Muscle layer of duodenum (tissue), 2 donors: ENCODE results near the gene DHX15.
"Not testable (repeated sequence)": the region's sequence is repeated elsewhere in the genome, so short reads cannot be mapped to it uniquely, and the experiment has no call there.

ENCODE experiments used
- H3K27ac ChIP-seq: one replicate; pipeline ENCODE4 v1.7.0; 2013; ENCODE audit warnings: mild to moderate bottlenecking, low read length
- H3K27me3 ChIP-seq: one replicate; pipeline ENCODE4 v1.7.0; 2013; ENCODE audit warnings: low read depth, mild to moderate bottlenecking, control low read depth, low read length
- H3K36me3 ChIP-seq, 2 donors: one replicate each; pipeline ENCODE4 v1.7.0; 2013; ENCODE audit warnings: low read length in 2 of 2, control low read depth in 1 of 2, mild to moderate bottlenecking in 1 of 2; ENCODE audit not compliant: insufficient read depth in 2 of 2, control insufficient read depth in 1 of 2
- H3K4me1 ChIP-seq, 2 donors: one replicate each; pipeline ENCODE4 v1.7.0; 2013; ENCODE audit warnings: low read length in 2 of 2, mild to moderate bottlenecking in 2 of 2, control low read depth in 1 of 2, moderate library complexity in 1 of 2; ENCODE audit not compliant: insufficient read depth in 2 of 2, control insufficient read depth in 1 of 2
- H3K4me3 ChIP-seq, 2 donors: one replicate each; pipeline ENCODE4 v1.7.0; 2013; ENCODE audit warnings: low read length in 2 of 2, low read depth in 1 of 2, mild to moderate bottlenecking in 1 of 2
- H3K9me3 ChIP-seq, 2 donors: one replicate each; pipeline ENCODE4 v1.7.0; 2013; ENCODE audit warnings: low read length in 2 of 2, control low read depth in 1 of 2, mild to moderate bottlenecking in 1 of 2; ENCODE audit not compliant: control insufficient read depth in 1 of 2
- donor health status: healthy.

DHX15 gene

GRCh38 chr4:24510091-24510490, 74.3 kb downstream of the DHX15 start:
- Histone ChIP-seq H3K27ac (no peak overlapping the region), H3K9me3 (no peaks in the 10 kb centered on the region), H3K4me1 (no peaks in the 10 kb centered on the region), H3K27me3 (no peaks in the 10 kb centered on the region), H3K4me3 (no peak overlapping the region), H3K36me3 (no peaks in the 10 kb centered on the region)

GRCh38 chr4:24508541-24508940, 75.8 kb downstream of the DHX15 start:
- Histone ChIP-seq H3K9me3 (no peaks in the 10 kb centered on the region), H3K27ac (no peak overlapping the region), H3K36me3 (no peaks in the 10 kb centered on the region), H3K4me1 (no peaks in the 10 kb centered on the region), H3K4me3 (no peak overlapping the region), H3K27me3 (no peaks in the 10 kb centered on the region)

- no peaks in the 10 kb centered on the region for H3K27me3 ChIP-seq
- no peak overlapping the region for H3K27ac ChIP-seq
- no peaks in the 10 kb centered on the region for H3K36me3 ChIP-seq
- no peak overlapping the region for H3K4me3 ChIP-seq
- no peaks in the 10 kb centered on the region for H3K9me3 ChIP-seq
- no peaks in the 10 kb centered on the region for H3K4me1 ChIP-seq
These were observed 76.9 kb downstream of the DHX15 start for GRCh38 chr4:24507439-24507838.

- H3K27ac ChIP-seq, H3K27me3 ChIP-seq, H3K36me3 ChIP-seq, H3K9me3 ChIP-seq, H3K4me3 ChIP-seq, H3K4me1 ChIP-seq: not testable (repeated sequence)
These were observed 81.3 kb downstream of the DHX15 start for GRCh38 chr4:24503090-24503489.

GRCh38 chr4:24497221-24497620, 87.1 kb downstream of the DHX15 start:
- Histone ChIP-seq H3K4me3 (no peak overlapping the region), H3K9me3 (peaks cover 0 to 6% of the 10 kb centered on the region in 2 donors), H3K27ac (no peak overlapping the region), H3K36me3 (no peaks in the 10 kb centered on the region), H3K4me1 (no peaks in the 10 kb centered on the region), H3K27me3 (no peaks in the 10 kb centered on the region)

- no peaks in the 10 kb centered on the region for H3K27me3 ChIP-seq
- H3K36me3 ChIP-seq = no peaks in the 10 kb centered on the region
- peaks cover 0 to 6% of the 10 kb centered on the region in 2 donors for H3K9me3 ChIP-seq
- no peaks in the 10 kb centered on the region for H3K4me1 ChIP-seq
- H3K27ac ChIP-seq = no peak overlapping the region
- H3K4me3 ChIP-seq = no peak overlapping the region
These were observed 87.8 kb downstream of the DHX15 start for GRCh38 chr4:24496597-24496996.

- no peak overlapping the region for H3K4me3 ChIP-seq
- no peaks in the 10 kb centered on the region for H3K4me1 ChIP-seq
- H3K9me3 ChIP-seq = peaks cover 0 to 6% of the 10 kb centered on the region in 2 donors
- no peak overlapping the region for H3K27ac ChIP-seq
- H3K27me3 ChIP-seq = no peaks in the 10 kb centered on the region
- no peaks in the 10 kb centered on the region for H3K36me3 ChIP-seq
These were observed 89.0 kb downstream of the DHX15 start for GRCh38 chr4:24495388-24495787.

- H3K27me3 ChIP-seq = no peaks in the 10 kb centered on the region
- H3K4me3 ChIP-seq = no peak overlapping the region
- H3K4me1 ChIP-seq = no peaks in the 10 kb centered on the region
- H3K36me3 ChIP-seq = no peaks in the 10 kb centered on the region
- H3K27ac ChIP-seq = no peak overlapping the region
- peaks cover 0 to 6% of the 10 kb centered on the region in 2 donors for H3K9me3 ChIP-seq
These were observed 94.5 kb downstream of the DHX15 start for GRCh38 chr4:24489870-24490269.

- H3K36me3 ChIP-seq = no peaks in the 10 kb centered on the region
- no peak overlapping the region for H3K27ac ChIP-seq
- no peaks in the 10 kb centered on the region for H3K27me3 ChIP-seq
- no peak overlapping the region for H3K4me3 ChIP-seq
- no peaks in the 10 kb centered on the region for H3K4me1 ChIP-seq
- no peaks in the 10 kb centered on the region for H3K9me3 ChIP-seq
These were observed 95.8 kb downstream of the DHX15 start for GRCh38 chr4:24488399-24489164.

GRCh38 chr4:24482871-24483270, 101.5 kb downstream of the DHX15 start:
- H3K9me3 ChIP-seq = no peaks in the 10 kb centered on the region
- no peaks in the 10 kb centered on the region for H3K4me1 ChIP-seq
- H3K4me3 ChIP-seq = no peak overlapping the region
- H3K27ac ChIP-seq = no peak overlapping the region
- H3K27me3 ChIP-seq = no peaks in the 10 kb centered on the region
- no peaks in the 10 kb centered on the region for H3K36me3 ChIP-seq

- Histone ChIP-seq H3K27ac (no peak overlapping the region), H3K4me3 (no peak overlapping the region), H3K36me3 (no peaks in the 10 kb centered on the region), H3K9me3 (no peaks in the 10 kb centered on the region), H3K4me1 (peaks cover 0 to 4% of the 10 kb centered on the region in 2 donors), H3K27me3 (no peaks in the 10 kb centered on the region)
These were observed 106.4 kb downstream of the DHX15 start for GRCh38 chr4:24477919-24478318.
